HG03558 (cell line): ENCODE results near the gene FMR1.

ENCODE experiments used
- ATAC-seq: cut with Tn5 transposase; IDR thresholded peaks from one replicate; pipeline ENCODE4 v1.9.1; 2021; ENCODE audit warnings: moderate number of reproducible peaks; ENCODE audit not compliant: unreplicated experiment; ENCODE audit errors: extremely low read depth

The FMR1 gene

GRCh38 chrX:147914591-147914990 is 2.9 kb downstream of the FMR1 start:
- ATAC-seq, result no peak

DNA sequence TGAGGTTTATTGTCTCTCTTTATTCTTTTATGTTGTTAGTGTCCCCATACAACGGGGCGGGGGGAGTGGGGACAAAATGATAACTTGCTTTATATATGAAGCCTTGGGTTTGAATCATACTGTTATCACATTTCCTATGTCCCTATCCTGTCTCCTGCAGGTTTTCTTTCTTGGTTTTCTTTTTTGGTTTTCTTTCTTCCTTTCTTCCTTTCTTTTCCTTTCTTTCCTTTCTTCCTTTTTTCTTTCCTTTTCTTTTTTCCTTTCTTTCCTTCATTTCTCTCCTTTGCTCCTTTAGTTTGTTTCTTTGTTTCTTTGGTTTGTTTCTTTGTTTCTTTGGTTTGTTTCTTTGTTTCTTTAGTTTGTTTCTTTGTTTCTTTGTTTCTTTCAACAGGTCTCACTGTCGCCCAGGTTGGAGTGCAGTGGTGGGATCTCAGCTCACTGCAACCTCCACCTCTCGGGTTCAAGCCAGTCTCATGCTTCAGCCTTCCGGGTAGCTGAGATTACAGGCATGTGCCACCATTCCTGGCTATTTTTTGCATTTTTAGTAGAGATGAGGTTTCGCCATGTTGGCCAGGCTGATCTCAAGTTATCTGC is 4.8 kb downstream of the FMR1 start:
- ATAC-seq, result no peak

DNA sequence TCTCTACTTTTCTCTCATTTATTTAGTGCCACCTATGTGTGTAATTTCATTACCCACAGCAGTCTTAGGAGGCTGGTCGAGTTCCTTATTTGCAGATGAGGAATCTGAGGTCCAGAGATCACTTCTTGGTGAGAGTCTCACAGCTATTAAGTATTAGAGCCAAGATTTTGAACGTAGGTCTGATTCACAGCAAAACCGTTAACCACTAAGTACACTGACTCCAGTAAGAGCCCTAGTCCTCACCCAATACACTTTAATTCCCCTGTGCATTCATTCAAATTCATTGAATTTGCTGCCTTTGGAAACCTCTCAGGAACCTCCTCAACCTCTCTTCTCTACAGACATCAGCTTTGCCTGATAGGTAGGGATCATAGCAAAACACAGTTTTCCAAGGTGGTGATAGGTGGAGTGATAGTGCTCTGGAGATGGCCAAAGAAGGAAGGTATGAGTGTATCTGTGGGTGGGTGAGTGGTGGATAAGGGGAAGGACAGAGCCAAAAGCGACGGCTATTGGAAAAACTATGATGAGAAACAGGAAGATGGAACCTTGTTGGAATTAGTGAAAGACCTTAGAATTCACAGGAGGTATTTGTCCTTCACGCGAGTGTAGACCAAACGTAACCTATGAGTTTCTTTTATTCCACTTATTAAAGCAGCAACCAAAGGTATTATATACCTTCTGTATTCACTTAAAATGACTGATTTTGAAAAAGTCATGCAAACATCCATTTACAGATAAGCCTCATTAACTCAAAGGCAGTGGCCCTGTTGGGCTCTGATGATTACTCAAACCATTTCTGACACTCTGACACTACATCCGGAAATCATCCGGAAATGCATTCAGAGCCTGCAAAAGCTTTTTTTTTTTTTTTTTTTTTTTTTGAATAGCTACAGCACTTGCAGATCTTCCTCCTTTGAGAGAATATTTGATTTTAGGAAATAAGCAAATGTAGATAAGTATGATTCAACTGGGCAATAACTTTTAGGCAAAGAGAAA is 6.3 kb downstream of the FMR1 start:
- ATAC-seq, result peak; percentile 52

DNA sequence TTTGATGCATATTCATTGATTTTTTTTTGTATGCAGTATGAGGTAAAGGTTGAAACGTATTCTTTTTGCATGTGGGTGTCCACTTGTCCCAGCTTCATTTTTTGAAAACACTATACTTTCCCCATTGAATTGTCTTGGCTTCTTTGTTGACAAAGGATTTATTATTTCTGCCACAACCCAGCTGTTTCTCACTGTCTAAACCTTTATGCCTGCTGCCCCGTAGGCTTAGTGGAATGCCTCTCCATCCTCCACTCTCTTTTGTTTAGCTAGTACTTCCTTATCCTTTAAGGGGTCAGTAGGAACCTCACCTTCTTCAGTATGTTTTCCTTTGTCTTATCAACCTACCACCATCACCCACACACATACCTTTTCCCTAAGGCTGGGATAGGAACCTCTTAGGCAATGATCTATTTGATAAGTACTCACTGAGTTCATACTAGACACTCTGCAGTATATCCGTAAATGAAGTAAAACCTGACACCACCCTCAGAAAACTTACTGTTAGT is 8.5 kb downstream of the FMR1 start:
- ATAC-seq, result no peak

DNA sequence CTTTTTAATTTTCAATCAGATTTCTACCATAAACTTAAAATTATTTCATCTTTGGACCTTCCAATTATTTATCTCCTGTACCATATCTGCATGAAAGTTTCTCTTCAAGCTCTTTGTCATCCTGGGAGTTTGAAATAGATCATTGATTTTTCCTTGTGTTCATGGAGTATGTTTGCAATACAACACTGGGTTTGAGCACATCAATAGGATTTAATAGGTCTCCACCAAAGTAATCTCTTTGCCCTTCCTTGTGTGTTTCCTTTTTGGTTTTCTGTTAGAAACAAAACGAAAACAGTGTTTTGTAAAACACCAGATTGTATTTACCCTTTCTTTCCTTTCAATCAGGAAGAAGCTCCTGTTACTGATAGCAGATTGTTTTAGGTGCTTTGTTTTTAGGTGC is 11.9 kb downstream of the FMR1 start:
- ATAC-seq, result no peak

- ATAC-seq, result no peak
Measured at GRCh38 chrX:147927256-147927655, 15.5 kb downstream of the FMR1 start.

GRCh38 chrX:147933815-147934214 is 22.1 kb downstream of the FMR1 start:
- ATAC-seq, result no peak

DNA sequence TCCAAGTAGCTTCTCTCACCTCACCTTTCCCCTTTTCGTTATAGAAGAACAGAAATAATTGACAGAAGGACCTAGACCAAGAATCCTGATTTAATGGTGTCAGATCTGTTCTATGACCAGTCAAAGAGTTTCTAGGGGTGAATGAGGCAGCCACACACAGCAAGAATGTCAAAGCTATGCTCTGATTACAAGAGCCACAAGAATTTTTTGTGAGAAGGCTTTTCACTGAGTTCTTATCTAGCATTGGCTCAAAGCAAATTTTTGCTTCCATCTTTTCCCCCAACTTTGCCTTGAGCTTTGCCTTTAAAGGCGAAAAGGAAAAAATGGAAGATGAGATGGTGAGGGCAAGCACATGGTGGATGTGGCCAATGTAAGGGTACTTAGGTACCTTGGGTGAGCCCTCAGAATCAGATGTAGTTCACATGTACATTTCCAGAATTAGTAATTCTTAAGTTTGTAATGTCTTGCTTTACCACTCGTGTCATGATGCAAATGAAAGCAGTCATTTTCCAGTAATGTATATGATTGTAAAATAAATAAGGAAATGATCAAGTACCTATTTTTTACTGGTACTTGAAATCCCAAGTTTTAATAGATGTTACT is 23.5 kb downstream of the FMR1 start:
- no peak for ATAC-seq

DNA sequence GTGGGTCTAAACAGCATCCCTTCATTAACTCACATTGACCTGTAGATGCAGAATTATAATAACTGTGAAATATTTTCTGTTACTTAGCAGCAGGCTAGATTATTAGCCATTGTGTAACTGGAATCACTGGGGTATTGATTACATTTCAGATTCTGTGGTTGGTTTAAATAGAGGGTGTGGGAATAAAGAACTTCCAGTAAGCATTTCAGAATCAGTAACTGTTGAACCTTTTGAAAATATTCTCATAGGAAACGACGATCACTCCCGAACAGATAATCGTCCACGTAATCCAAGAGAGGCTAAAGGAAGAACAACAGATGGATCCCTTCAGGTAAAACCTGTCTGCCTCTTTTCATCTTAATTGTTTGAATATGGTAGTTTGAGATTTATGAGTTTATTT is 33.6 kb downstream of the FMR1 start:
- no peak for ATAC-seq

DNA sequence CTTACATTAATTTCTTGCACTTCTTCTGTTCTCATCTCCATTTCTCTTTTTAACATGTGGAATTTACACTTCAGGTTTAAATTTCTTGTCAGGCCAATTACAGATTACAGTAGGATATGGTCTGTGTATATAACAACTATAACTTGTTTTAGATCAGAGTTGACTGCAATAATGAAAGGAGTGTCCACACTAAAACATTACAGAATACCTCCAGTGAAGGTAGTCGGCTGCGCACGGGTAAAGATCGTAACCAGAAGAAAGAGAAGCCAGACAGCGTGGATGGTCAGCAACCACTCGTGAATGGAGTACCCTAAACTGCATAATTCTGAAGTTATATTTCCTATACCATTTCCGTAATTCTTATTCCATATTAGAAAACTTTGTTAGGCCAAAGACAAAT is 36.8 kb downstream of the FMR1 start:
- no peak for ATAC-seq

DNA sequence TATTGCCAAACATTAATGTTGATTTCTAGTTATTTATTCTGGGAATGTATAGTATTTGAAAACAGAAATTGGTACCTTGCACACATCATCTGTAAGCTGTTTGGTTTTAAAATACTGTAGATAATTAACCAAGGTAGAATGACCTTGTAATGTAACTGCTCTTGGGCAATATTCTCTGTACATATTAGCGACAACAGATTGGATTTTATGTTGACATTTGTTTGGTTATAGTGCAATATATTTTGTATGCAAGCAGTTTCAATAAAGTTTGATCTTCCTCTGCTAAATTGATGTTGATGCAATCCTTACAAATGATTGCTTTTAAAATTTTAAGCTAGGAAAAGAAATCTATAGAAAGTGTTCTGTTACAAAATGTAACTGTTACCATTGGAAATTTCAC is 38.6 kb downstream of the FMR1 start:
- ATAC-seq, result no peak

GRCh38 chrX:147953976-147954375 is 42.3 kb downstream of the FMR1 start:
- no peak for ATAC-seq

DNA sequence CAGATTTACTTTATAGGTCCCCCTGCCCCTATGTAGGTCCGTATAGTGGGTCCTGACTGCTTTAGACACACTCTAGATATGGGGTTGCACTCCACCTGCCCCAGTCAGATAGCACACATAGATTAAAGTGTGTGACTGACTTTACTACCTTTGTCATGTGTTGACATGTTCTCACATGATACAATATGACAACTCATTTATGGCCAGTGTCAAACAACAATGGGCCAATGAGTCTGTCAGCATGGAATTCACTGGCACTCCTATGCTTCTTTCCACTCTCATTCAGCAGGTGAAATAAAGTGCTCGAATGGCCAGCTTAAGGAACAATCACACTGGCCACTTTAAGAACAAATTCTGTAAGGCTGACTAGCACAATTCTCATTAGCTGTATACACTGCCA is 45.6 kb downstream of the FMR1 start:
- ATAC-seq, result no peak

DNA sequence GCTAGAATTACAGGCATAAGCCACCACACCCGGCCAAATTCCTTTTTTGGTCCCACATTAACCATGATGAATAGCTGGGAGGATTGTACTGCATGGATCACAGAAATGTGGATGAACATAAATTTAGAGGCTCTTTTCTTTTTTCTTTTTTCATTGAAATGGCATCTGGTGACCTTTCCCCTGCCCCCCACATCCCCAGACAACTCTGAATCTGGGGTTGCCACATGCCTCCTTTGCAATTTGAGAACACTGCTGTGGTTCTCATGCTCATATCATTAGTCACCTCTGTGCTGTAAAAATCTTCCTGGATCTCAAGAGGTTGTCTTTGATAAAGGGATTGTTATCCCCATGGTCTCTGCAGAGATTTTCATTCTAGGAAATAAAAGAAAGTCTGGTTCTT is 46.6 kb downstream of the FMR1 start:
- ATAC-seq, result no peak

DNA sequence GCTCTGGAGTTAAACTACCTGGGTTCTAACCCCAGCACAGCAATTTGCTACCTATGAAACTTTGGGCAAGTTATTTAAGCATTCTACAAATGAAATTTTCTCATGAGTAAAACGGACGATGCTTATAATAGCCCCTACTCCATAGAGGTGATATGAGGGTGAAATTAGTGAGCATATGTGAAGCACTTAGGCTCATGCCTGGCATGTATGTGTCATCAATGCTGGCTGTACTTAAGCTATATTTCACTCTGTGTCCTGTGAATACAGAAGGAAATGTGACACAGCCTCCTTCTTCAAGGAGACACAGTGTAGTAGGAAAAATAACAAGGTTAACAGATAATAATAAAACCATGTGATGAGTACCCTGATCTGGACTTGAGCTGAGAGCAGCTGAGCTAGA is 49.0 kb downstream of the FMR1 start:
- no peak for ATAC-seq

GRCh38 chrX:147962476-147962875 is 50.8 kb downstream of the FMR1 start:
- no peak for ATAC-seq

- no peak for ATAC-seq
Measured at GRCh38 chrX:147978931-147979330, 67.2 kb downstream of the FMR1 start.

GRCh38 chrX:147981038-147981752 is 69.5 kb downstream of the FMR1 start, which contains the start of gene FMR1NB:
Gene FMR1NB, plus strand, starts transcription at chrX:147981337. Its CDS starts 66 bp downstream, at chrX:147981403.
- ATAC-seq, result no peak
